ENCODE data around the gene LGALS7.
"Not testable (repeated sequence)": the region's sequence is repeated elsewhere in the genome, so short reads cannot be mapped to it uniquely, and the experiment has no call there.

LGALS7 gene

GRCh38 chr19:38801359-38802095 is 28.2 kb upstream of the LGALS7 start:
- DNase-seq: no peak
- in situ Hi-C loops (cut with MboI; ENCODE audit: low pct_unique_long_range_greater_than_20kb, low sequenced_read_pairs): no loop called here

DNA sequence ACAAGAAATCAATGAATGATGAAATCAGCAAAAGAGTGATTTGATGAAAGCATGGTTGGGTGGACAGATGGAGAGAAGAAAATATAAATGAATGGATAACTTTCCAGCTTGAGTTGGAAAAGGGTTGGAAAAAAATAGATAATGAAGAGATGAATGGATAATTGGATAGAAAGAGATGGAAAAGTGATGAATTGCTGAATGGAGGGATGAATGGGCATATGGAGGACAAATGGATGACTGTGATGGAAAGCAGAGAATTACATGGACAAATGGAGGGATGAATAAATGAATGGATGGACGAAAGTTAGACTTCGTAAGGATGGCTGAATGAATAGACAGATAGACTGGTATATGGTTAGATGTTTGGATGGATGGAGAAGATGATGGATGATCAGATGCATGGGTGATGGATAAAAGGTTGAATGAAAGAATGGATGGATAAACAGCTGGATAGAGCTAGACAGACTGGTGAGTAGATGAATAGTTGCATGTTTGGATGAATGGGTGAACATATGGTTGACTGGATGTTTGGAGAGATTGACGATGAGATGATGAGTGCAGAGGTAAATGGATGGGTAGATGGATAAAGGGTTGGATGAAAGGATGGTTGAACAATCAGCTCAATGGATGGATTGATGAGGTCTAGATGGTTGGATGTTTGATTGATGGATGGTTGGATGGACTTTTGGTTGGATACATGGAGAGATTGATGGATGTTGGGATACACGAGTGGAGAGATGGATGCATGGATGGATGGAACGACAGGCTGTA is 27.4 kb upstream of the LGALS7 start:
- in situ Hi-C loops (cut with MboI; ENCODE audit: low pct_unique_long_range_greater_than_20kb, low sequenced_read_pairs): no loop called here
- no peak for DNase-seq

DNA sequence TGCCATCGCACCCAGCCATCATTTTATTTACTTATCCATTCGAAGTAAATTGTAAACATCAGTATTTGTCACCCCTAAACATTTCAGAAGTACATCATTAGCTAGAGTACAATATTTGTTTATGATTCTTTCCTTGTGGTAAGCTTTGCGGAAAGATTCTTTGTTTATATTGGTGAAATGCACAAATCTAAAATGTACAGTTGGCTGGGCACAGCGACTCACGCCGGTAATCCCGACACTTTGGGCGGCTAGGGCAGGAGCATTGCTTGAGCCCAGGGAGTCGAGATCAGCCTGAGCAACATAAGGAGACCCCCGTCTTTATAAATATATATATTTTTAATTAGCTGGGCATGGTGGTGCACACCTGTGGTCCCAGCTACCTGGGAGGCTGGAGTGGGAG is 25.8 kb upstream of the LGALS7 start:
- DNase-seq: no peak
- in situ Hi-C loops (cut with MboI; ENCODE audit: low pct_unique_long_range_greater_than_20kb, low sequenced_read_pairs): no loop called here

DNA sequence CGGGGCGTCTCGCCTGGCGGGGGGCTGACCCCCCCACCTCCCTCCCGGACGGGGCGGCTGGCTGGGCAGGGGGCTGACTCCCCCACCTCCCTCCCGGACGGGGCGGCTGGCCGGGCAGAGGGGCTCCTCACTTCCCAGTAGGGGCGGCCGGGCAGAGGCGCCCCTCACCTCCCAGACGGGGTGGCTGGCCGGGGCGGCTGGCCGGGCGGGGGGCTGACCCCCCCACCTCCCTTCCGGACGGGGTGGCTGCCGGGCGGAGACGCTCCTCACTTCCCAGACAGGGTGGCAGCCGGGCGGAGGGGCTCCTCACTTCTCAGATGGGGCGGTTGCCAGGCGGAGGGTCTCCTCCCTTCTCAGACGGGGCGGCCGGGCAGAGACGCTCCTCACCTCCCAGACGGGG is 24.5 kb upstream of the LGALS7 start:
- in situ Hi-C loops (cut with MboI; ENCODE audit: low pct_unique_long_range_greater_than_20kb, low sequenced_read_pairs); DNase-seq: not testable (repeated sequence)

- no peak for DNase-seq
- in situ Hi-C loops (cut with MboI; ENCODE audit: low pct_unique_long_range_greater_than_20kb, low sequenced_read_pairs): no loop called here
Measured at GRCh38 chr19:38796154-38796553, 22.8 kb upstream of the LGALS7 start.

DNA sequence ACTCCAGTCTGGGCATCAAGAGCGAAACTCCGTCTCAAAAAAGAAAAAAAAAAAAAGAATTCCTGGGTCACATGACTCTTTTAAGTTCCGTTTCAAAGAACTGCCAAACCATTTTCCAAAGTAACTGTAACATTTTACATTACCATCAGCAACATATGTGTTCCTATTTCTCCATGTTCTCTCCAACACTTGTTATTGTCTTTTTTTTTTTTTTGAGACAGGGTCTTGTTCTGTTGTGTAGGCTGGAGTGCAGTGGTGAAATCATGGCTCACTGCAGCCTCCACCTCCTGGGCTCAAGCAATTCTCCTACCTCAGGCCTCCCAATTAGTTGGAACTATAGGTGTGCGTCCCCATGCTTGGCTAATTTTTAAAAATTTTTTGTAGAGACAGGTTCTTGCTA is 22.2 kb upstream of the LGALS7 start:
- in situ Hi-C loops (cut with MboI; ENCODE audit: low pct_unique_long_range_greater_than_20kb, low sequenced_read_pairs): no loop called here
- no peak for DNase-seq

DNA sequence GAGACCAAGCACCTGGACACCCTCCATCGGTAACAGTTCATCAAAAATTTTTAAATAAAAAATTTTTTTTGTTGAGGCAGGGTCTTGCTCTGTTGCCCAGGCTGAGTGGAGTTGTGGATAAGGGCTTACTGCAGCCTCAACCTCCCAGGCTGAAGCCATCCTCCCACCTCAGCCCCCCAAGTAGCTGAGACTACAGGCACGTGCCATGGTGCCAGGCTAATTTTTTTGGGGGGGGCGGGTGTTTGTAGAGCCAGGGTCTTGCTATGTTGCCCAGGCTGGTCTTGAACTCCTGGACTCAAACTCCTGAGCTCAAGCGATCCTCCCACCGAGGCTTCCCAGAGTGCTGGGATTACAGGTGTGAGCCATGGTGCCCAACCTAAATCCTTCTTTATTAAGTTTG is 20.4 kb upstream of the LGALS7 start:
- DNase-seq: no peak
- in situ Hi-C loops (cut with MboI; ENCODE audit: low pct_unique_long_range_greater_than_20kb, low sequenced_read_pairs): no loop called here

GRCh38 chr19:38793177-38793576 is 19.9 kb upstream of the LGALS7 start:
- no peak for DNase-seq
- in situ Hi-C loops (cut with MboI; ENCODE audit: low pct_unique_long_range_greater_than_20kb, low sequenced_read_pairs): no loop called here

GRCh38 chr19:38792250-38793111 is 19.2 kb upstream of the LGALS7 start:
- in situ Hi-C loops (cut with MboI; ENCODE audit: low pct_unique_long_range_greater_than_20kb, low sequenced_read_pairs): no loop called here
- DNase-seq: no peak

GRCh38 chr19:38791451-38792064 is 18.2 kb upstream of the LGALS7 start:
- DNase-seq; in situ Hi-C loops (cut with MboI; ENCODE audit: low pct_unique_long_range_greater_than_20kb, low sequenced_read_pairs): not testable (repeated sequence)

DNA sequence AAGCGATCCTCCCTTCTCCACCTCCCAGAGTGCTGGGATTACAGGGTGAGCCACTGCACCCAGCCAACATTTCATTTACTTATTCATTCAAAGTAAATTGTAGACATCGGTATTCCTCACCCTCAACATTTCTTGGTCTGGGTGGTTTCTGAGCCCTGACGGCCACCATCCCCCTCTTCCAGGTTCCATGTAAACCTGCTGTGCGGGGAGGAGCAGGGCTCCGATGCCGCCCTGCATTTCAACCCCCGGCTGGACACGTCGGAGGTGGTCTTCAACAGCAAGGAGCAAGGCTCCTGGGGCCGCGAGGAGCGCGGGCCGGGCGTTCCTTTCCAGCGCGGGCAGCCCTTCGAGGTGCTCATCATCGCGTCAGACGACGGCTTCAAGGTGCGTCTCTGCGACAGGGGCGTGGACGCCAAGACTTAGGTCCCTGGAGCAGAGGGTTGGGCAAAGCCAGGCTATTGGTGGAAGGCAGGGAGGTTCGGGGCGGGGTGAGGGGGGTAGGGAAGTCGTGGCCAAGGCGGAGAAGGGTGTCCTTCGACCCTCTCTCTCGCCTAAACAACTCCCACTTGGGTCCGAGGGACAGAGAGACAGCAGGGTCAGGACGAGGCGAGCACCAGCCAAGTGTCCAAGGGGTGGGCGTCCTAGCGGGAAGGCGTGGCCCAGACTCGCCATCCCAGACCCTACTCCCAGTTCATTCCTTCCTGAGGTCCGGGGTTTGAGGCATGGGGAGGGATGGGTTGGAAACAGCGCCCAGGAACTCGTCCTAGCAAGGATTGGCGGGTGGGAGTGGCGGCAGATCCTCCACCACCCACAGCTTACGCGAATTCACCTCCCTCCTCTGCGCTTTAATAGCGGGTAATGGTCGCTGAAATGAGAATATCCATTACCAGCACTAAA is 17.4 kb upstream of the LGALS7 start:
- in situ Hi-C loops (cut with MboI; ENCODE audit: low pct_unique_long_range_greater_than_20kb, low sequenced_read_pairs); DNase-seq: not testable (repeated sequence)

DNA sequence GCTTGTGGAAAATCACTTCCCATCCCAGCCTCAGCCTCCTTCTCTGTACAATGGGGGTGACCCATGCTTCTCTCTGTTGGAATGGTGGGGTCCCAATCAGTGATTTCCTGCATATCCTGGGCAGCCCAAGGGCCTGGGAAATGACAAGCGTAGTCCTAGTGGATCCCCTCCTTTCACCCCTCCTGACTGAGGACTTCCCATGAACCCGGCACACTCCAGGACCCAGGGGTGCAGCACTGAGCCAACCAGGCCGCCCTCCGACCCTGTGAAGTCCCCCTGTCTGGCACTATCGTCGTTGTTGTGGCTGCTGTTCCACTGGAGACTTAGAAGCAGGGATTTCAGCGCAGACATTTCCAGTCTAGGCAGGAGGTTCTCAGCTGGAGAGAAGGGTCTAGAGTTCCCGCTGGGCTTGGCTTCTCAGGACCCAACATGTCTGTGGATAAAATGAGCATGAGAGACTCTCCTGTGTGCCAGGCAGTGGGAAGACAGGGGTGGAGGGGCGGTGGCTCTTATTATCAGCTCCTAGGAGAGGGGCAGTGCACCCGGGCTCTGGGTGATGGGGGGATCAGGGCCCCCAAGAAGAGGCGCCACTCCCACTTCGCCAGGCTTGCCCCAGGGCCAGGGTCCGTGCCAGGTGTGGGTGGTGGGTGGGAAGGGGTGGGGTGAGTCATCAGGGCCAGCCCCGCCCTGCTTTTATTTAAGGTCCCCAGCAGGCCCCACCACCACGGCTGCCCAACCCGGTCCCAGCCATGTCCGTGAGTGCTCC is 15.3 kb upstream of the LGALS7 start, which contains the start of gene LGALS7B:
Gene LGALS7B, plus strand, starts transcription at position 723 of the 766 bp plus-strand sequence. Its CDS starts 27 bp downstream, at position 750.
- no peak for DNase-seq
- in situ Hi-C loops (cut with MboI; ENCODE audit: low pct_unique_long_range_greater_than_20kb, low sequenced_read_pairs): no loop called here

GRCh38 chr19:38786572-38787265 is 13.4 kb upstream of the LGALS7 start:
- in situ Hi-C loops (cut with MboI; ENCODE audit: low pct_unique_long_range_greater_than_20kb, low sequenced_read_pairs): no loop called here
- DNase-seq: no peak

DNA sequence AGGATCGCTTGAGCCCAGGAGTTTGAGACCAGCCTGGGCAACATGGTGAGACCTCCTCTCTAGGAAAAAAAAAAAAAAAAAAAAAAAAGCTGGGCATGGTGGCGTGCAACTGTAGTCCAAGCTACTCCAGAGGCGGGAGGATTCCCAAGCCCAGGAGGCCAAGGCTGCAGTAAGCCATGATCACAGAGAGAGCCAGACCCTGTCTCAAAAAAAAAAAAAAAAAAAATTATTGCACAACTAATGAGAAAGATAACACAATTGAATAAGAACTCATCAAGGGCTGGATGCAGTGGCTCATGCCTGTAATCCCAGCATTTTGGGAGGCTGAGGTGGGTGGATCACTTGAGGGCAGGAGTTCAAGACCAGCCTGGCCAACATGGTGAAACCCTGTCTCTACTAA is 12.7 kb upstream of the LGALS7 start:
- DNase-seq; in situ Hi-C loops (cut with MboI; ENCODE audit: low pct_unique_long_range_greater_than_20kb, low sequenced_read_pairs): not testable (repeated sequence)

- in situ Hi-C loops (cut with MboI; ENCODE audit: low pct_unique_long_range_greater_than_20kb, low sequenced_read_pairs): no loop called here
- no peak for DNase-seq
Measured at GRCh38 chr19:38785187-38785699, 11.9 kb upstream of the LGALS7 start.

- DNase-seq: no peak
- in situ Hi-C loops (cut with MboI; ENCODE audit: low pct_unique_long_range_greater_than_20kb, low sequenced_read_pairs): no loop called here
Measured at GRCh38 chr19:38784224-38784623, 10.9 kb upstream of the LGALS7 start.

DNA sequence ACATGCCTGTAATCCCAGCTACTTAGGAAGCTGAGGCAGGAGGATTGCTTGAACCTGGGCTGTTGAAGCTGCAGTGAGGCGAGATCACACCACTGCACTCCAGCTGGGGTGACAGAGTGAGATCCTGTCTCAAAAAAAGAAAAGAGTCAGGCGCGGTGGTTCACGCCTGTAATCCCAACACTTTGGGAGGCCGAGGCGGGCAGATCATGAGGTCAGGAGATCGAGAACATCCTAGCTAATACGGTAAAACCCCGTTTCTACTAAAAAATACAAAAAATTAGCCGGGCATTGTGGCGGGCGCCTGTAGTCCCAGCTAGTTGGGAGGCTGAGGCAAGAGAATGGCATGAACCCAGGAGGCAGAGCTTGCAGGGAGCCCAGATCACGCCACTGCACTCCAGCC is 8.9 kb upstream of the LGALS7 start:
- in situ Hi-C loops (cut with MboI; ENCODE audit: low pct_unique_long_range_greater_than_20kb, low sequenced_read_pairs); DNase-seq: not testable (repeated sequence)
